HL-60/S4 treated with retinoic acid at 250 ng/mL for 4 days and 3 days (cell line): ENCODE results near the gene EMC9.

Source experiments
- in situ Hi-C: fragments of 300-500 bp; cut with MboI; formaldehyde crosslinking; loops from 2 replicates; pipeline ENCODE4 v1.7.0; 2022; ENCODE audit warnings: low sequenced_read_pairs

EMC9 gene

GRCh38 chr14:24141097-24141880 lies at the start of gene EMC9:
TSS of gene EMC9 (minus strand) at chr14:24141591. CDS start at chr14:24141304, 287 bp downstream.
- in situ Hi-C loops: no loop called here

- in situ Hi-C loops: no loop called here
Observed at GRCh38 chr14:24190416-24190815, 49.0 kb upstream of the EMC9 start.

- in situ Hi-C loops: no loop called here
Observed at GRCh38 chr14:24189460-24189859, 48.1 kb upstream of the EMC9 start.

GRCh38 chr14:24189059-24189375 lies 47.6 kb upstream of the EMC9 start:
- in situ Hi-C loops: no loop called here

GRCh38 chr14:24188251-24189058 lies 47.1 kb upstream of the EMC9 start, which contains the start of gene IPO4:
TSS of gene IPO4 (minus strand) at chr14:24188816. CDS start at chr14:24188787, 29 bp downstream.
- in situ Hi-C loops: no loop called here

- in situ Hi-C loops: no loop called here
Observed at GRCh38 chr14:24187539-24187915, 46.1 kb upstream of the EMC9 start.

- in situ Hi-C loops: no loop called here
Observed at GRCh38 chr14:24186831-24187538, 45.6 kb upstream of the EMC9 start.

- in situ Hi-C loops: no loop called here
Observed at GRCh38 chr14:24185741-24186140, 44.4 kb upstream of the EMC9 start.

GRCh38 chr14:24185026-24185425 lies 43.6 kb upstream of the EMC9 start:
- in situ Hi-C loops: no loop called here

GRCh38 chr14:24184104-24184970 lies 42.9 kb upstream of the EMC9 start:
- in situ Hi-C loops: no loop called here

- in situ Hi-C loops: no loop called here
Observed at GRCh38 chr14:24183014-24183481, 41.7 kb upstream of the EMC9 start.

GRCh38 chr14:24182110-24182882 lies 40.9 kb upstream of the EMC9 start:
- in situ Hi-C loops: no loop called here

- in situ Hi-C loops: no loop called here
Observed at GRCh38 chr14:24181371-24182077, 40.1 kb upstream of the EMC9 start.

GRCh38 chr14:24179961-24180796 lies 38.8 kb upstream of the EMC9 start:
- in situ Hi-C loops: no loop called here

GRCh38 chr14:24179294-24179960 lies 38.0 kb upstream of the EMC9 start:
- in situ Hi-C loops: no loop called here

GRCh38 chr14:24178399-24179178 lies 37.2 kb upstream of the EMC9 start:
- in situ Hi-C loops: no loop called here

GRCh38 chr14:24177891-24178290 lies 36.5 kb upstream of the EMC9 start:
- in situ Hi-C loops: no loop called here
